ENCODE measurements around the gene EZH1.

Gene EZH1

DNA sequence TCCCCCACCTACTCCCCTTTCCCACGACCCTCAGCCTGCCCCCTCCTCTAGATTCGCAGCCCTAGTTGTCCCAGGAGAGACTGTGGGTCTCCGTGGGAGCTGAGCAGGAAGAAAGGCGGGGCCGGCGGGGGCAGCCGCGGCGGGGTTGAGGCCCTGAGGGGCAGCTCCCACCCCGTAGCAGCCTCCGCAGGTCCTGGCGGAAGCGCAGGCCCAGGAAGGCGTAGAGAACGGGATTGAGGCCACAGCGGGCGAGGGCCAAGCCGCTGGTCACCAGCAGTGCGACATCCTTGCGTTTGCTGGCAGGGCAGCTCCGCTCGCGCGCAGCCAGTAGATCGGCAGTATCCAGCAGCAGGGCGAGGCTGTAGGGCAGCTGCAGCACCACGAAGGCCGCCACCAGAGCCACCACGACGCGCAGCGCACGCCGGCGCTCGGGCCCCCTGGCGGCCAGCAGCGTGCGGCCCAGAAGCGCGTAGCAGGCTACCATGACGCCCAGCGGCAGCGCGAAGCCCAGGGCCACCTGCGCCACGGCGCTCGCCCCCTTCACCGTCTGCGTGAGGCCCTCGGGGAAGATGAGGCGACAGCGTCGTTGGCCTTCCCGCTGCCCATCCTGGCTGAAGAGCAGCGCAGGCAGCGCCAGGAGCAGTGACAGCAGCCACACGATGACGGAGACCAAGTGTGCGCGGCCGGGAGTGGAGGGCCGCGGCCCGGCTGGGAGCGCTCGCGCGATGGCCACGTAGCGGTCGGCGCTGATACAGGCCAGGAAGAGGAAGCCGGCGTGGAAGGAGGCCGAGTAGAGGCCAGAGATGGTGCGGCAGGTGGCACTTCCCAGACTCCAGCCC is 65.1 kb downstream of the EZH1 start:
- peaks cover 6 to 84% (median 70%) of the 10 kb centered on the region in 4 experiments for H3K4me1 ChIP-seq (ENCODE audit: control extremely low read depth in 1 of 4, control insufficient read depth in 4 of 4, insufficient read depth in 4 of 4, low read length in 3 of 4)
- no peaks in the 10 kb centered on the region for H3K9me3 ChIP-seq (ENCODE audit: control extremely low read depth in 1 of 5, control insufficient read depth in 4 of 5, insufficient read depth in 2 of 5, low read depth in 1 of 5, low read length in 4 of 5)
- peaks cover 0 to 60% (median 26%) of the 10 kb centered on the region in 5 experiments for H3K27me3 ChIP-seq (replicated peaks in 2 of 5; ENCODE audit: control insufficient read depth in 4 of 5, insufficient read depth in 5 of 5, low read length in 4 of 5)
- ChIA-PET CTCF (interaction anchor here (0.7 to 3.6 kb wide), 14 partner anchors 9 to 169 kb away, joined by 3 to 37 read pairs (median 4); partner anchors contain the start of genes PSMC3IP, RETREG3 and TUBG1), POLR2A (interaction anchor here (1.0 kb wide), 1 partner anchor 101 kb away, joined by 3 read pairs; no protein-coding TSS in a partner anchor)
- peak overlapping the region in 1 of 2 experiments; percentile 58 for H3K27ac ChIP-seq (ENCODE audit: insufficient read depth in 1 of 2, low read depth in 1 of 2, low read length in 2 of 2, poor library complexity in 1 of 2, severe bottlenecking in 2 of 2)
- WGBS (ENCODE audit: insufficient coverage): 4% methylated on average over 76 of the region's 78 CpGs
- H3K36me3 ChIP-seq (ENCODE audit: control insufficient read depth in 4 of 4, insufficient read depth in 4 of 4, low read length in 3 of 4): no peaks in the 10 kb centered on the region
- H3K4me3 ChIP-seq (ENCODE audit: control insufficient read depth in 1 of 7, extremely low read depth in 1 of 7, insufficient read depth in 4 of 7, low read depth in 2 of 7, low read length in 6 of 7): peak overlapping the region in 6 of 7 experiments; percentile 25 to 83 (median 48)
- DNase-seq: peak; percentile 83 to 89 (median 85)

DNA sequence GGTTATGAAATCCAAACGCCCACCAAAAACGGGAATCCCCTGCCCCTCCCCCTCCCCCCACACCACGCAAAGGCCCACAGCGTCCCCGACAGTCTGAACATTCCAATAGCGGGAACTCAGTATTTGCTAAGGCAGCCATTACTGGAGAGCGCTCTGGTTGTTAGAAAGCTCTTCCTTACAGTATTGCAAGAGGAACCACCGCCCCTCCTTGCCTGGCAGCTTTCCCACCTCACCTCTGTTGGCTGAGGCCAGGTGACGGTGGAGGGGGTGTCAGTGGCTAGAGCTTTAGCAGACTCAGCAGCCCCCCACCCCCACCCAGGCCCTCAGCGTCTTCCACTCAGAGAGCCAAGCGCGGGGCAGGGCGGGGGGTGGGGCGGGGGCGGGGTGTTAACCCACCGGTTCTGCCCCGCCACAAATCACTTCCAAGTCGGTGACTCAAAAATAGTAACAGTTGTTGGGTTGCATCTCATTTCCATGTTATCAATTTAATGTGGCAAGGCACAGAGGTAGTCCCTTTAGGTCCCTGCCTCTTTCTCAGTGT is 65.8 kb downstream of the EZH1 start:
- ChIA-PET CTCF (interaction anchor here (0.7 to 3.6 kb wide), 8 partner anchors 8 to 168 kb away, joined by 3 to 37 read pairs (median 5); partner anchors contain the start of genes PSMC3IP, RETREG3 and TUBG1), POLR2A (interaction anchor here (1.0 kb wide), 2 partner anchors 71 to 100 kb away, joined by 3 read pairs; no protein-coding TSS in a partner anchor)
- Histone ChIP-seq H3K36me3 (ENCODE audit: control insufficient read depth in 4 of 4, insufficient read depth in 4 of 4, low read length in 3 of 4) (no peaks in the 10 kb centered on the region), H3K4me3 (ENCODE audit: control insufficient read depth in 1 of 7, extremely low read depth in 1 of 7, insufficient read depth in 4 of 7, low read depth in 2 of 7, low read length in 6 of 7) (peak overlapping the region in 5 of 7 experiments; percentile 26 to 83 (median 74)), H3K27me3 (replicated peaks in 2 of 5; ENCODE audit: control insufficient read depth in 4 of 5, insufficient read depth in 5 of 5, low read length in 4 of 5) (peaks cover 0 to 61% (median 26%) of the 10 kb centered on the region in 5 experiments), H3K9me3 (ENCODE audit: control extremely low read depth in 1 of 5, control insufficient read depth in 4 of 5, insufficient read depth in 2 of 5, low read depth in 1 of 5, low read length in 4 of 5) (no peaks in the 10 kb centered on the region), H3K4me1 (ENCODE audit: control extremely low read depth in 1 of 4, control insufficient read depth in 4 of 4, insufficient read depth in 4 of 4, low read length in 3 of 4) (peaks cover 6 to 90% (median 77%) of the 10 kb centered on the region in 4 experiments), H3K27ac (ENCODE audit: insufficient read depth in 1 of 2, low read depth in 1 of 2, low read length in 2 of 2, poor library complexity in 1 of 2, severe bottlenecking in 2 of 2) (no peak overlapping the region)
- WGBS (ENCODE audit: insufficient coverage): 0% methylated on average over 9 of the region's 18 CpGs
- peak in 2 of 3 donors; percentile 48 to 60 for DNase-seq

DNA sequence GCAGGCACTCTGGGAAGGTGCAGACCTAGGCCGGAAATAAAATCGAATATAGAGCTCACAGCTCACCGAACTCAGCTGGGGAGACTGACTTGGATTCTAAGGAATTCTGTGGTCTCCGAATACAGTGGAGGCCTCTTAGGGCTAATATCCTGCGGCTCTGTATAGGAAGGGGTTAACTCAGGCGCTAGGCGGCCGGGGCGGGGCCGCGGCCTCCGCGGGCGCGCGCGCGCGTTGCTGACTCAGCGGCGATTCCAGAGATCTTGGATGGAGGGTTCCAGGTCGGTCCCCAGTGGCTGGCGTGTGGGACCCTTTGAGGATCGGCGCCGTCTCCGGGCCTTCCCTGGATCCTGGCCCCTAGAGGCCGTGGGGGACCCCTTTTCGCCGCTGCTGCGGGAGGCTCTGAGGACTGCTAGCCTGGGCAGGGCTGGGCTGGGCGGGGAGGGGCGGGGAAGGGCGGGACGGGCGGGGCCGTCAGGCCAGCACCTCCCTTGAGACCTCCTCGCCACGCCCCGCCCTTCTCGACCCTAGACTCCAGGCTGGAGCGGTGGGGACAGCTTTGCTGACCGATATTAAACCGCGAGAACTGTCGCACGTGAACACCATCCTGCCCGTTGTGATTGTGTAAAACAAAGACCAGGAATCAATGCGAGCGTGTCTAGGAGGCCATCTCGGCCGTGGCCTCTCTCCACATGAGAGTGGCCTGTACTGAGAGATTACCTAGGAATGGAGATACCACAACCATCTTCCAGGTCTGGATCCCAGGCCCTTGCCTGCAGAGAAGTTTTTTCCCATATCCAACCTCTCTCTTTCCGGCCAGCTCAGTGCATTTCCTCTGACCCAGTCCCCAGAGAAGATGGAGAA is 66.7 kb downstream of the EZH1 start:
- Histone ChIP-seq H3K4me3 (ENCODE audit: control insufficient read depth in 1 of 7, extremely low read depth in 1 of 7, insufficient read depth in 4 of 7, low read depth in 2 of 7, low read length in 6 of 7) (peak overlapping the region; percentile 46 to 83 (median 74)), H3K27ac (ENCODE audit: insufficient read depth in 1 of 2, low read depth in 1 of 2, low read length in 2 of 2, poor library complexity in 1 of 2, severe bottlenecking in 2 of 2) (peak overlapping the region in 1 of 2 experiments; percentile 79), H3K36me3 (ENCODE audit: control insufficient read depth in 4 of 4, insufficient read depth in 4 of 4, low read length in 3 of 4) (no peaks in the 10 kb centered on the region), H3K9me3 (ENCODE audit: control extremely low read depth in 1 of 5, control insufficient read depth in 4 of 5, insufficient read depth in 2 of 5, low read depth in 1 of 5, low read length in 4 of 5) (no peaks in the 10 kb centered on the region), H3K4me1 (ENCODE audit: control extremely low read depth in 1 of 4, control insufficient read depth in 4 of 4, insufficient read depth in 4 of 4, low read length in 3 of 4) (peaks cover 6 to 89% (median 80%) of the 10 kb centered on the region in 4 experiments), H3K27me3 (replicated peaks in 2 of 5; ENCODE audit: control insufficient read depth in 4 of 5, insufficient read depth in 5 of 5, low read length in 4 of 5) (peaks cover 1 to 59% (median 24%) of the 10 kb centered on the region in 5 experiments)
- DNase-seq: peak in 2 of 3 donors; percentile 79 to 85
- ChIA-PET CTCF (interaction anchor here (0.9 to 3.6 kb wide), 8 partner anchors 36 to 111 kb away, joined by 3 to 37 read pairs (median 3); partner anchors contain the start of genes MLX, PSMC3IP, RETREG3 and TUBG1), POLR2A (interaction anchor here (1.0 kb wide), 1 partner anchor 70 kb away, joined by 3 read pairs; no protein-coding TSS in a partner anchor)
- WGBS (ENCODE audit: insufficient coverage): 1% methylated on average over 33 of the region's 53 CpGs

DNA sequence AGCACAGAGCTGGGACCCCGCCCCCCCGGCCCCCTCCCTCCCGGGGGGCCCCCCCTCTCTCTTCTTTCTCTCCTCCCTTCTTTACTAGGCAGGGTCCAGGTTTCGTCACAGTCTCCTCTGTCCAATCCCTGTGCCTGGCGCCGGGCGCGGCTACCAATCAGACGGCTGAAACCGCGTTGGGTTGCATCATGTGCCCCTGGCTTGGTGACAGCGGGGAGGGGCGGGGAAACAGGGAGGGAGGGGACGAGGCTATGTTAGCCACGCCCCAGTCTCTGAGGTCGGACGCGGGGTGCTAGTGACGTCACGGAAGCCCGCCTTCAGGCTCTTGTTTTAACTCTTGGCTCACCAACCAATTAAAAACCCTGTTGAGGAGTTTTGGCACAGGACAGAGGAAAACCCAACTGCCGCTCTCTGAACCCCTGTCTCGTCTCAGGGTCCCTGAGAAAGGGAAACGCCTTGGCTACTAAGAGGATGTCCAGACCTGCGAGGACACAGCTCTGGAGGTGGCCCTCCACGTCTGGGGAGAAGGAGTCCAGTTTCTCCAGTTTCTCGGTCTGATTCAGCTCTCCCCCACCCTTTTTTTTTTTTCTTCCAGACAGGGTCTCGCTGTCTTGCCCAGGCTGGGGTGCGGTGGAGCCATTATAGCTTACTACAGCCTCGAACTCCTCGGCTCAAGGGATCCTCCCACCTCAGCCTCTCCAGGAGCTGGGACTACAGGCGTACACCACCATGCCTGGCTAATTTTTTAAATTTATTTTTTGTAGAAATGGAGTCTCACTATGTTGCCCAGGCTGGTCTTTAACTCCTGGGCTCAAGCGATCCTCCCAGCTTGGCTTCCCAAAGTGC is 67.6 kb downstream of the EZH1 start:
- no peaks in the 10 kb centered on the region for H3K36me3 ChIP-seq (ENCODE audit: control insufficient read depth in 4 of 4, insufficient read depth in 4 of 4, low read length in 3 of 4)

DNA sequence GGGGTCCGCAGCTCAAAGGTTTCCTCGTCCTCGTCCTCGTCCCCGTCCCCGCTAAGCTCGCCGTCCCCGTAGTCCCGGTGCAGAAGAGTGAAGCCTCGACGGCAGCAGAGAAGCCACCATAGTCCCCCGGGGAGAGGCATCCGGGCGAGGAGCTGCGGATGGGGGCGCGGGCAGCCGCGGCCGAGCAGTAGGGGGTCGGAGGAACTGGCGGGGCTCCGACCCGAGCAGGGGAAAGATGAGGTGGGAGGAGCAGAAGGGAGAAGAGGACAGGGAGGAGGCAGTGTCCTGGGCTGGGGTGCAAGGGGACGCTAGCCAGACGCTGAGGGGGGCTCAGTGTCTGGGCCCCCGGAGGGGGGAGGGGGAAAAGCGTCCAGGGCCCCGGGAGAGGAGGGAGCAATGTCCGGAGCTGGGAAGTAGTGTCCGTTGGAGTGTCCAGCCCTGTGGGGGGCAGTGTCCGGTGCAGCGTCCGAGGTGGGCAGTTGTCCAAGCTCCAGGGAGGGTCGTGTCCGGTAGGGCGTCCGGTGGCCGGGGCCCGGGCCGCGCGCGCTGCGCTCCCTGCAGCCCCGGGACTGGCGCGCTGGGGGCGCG is 68.3 kb downstream of the EZH1 start, which contains the start of gene PLEKHH3:
Gene PLEKHH3 (minus strand): TSS at position 571 of the 588 bp plus-strand sequence. CDS start 431 bp downstream, at position 140.
- Histone ChIP-seq H3K27me3 (replicated peaks in 2 of 5; ENCODE audit: control insufficient read depth in 4 of 5, insufficient read depth in 5 of 5, low read length in 4 of 5) (peaks cover 5 to 59% (median 33%) of the 10 kb centered on the region in 5 experiments), H3K27ac (ENCODE audit: insufficient read depth in 1 of 2, low read depth in 1 of 2, low read length in 2 of 2, poor library complexity in 1 of 2, severe bottlenecking in 2 of 2) (peak within 1 kb of the TSS in 1 of 2 experiments; percentile 79), H3K9me3 (ENCODE audit: control extremely low read depth in 1 of 5, control insufficient read depth in 4 of 5, insufficient read depth in 2 of 5, low read depth in 1 of 5, low read length in 4 of 5) (no peaks in the 10 kb centered on the region), H3K4me3 (ENCODE audit: control insufficient read depth in 1 of 7, extremely low read depth in 1 of 7, insufficient read depth in 4 of 7, low read depth in 2 of 7, low read length in 6 of 7) (peak within 1 kb of the TSS; percentile 46 to 85 (median 74)), H3K4me1 (ENCODE audit: control extremely low read depth in 1 of 4, control insufficient read depth in 4 of 4, insufficient read depth in 4 of 4, low read length in 3 of 4) (peaks cover 2 to 78% (median 69%) of the 10 kb centered on the region in 4 experiments), H3K36me3 (ENCODE audit: control insufficient read depth in 4 of 4, insufficient read depth in 4 of 4, low read length in 3 of 4) (no peaks in the 10 kb centered on the region)
- CTCF ChIA-PET: interaction anchor here (1.3 kb wide), 1 partner anchor 38 kb away, joined by 3 read pairs; no protein-coding TSS in a partner anchor
- POLR2A ChIA-PET: interaction anchor here (1.2 kb wide), 1 partner anchor 17 kb away, joined by 3 read pairs; the partner anchor contains the start of gene TUBG2
- DNase-seq: peak in 1 of 3 donors; percentile 35
- 0% methylated on average over 33 of the region's 51 CpGs for WGBS (ENCODE audit: insufficient coverage)

More for the DNA sequence above, 67.6 kb downstream of the EZH1 start:
- WGBS (ENCODE audit: insufficient coverage): 2% methylated on average over 20 of the region's 33 CpGs
- Histone ChIP-seq H3K4me3 (ENCODE audit: control insufficient read depth in 1 of 7, extremely low read depth in 1 of 7, insufficient read depth in 4 of 7, low read depth in 2 of 7, low read length in 6 of 7) (peak overlapping the region in 5 of 7 experiments; percentile 60 to 85 (median 78)), H3K27me3 (replicated peaks in 2 of 5; ENCODE audit: control insufficient read depth in 4 of 5, insufficient read depth in 5 of 5, low read length in 4 of 5) (peaks cover 5 to 59% (median 30%) of the 10 kb centered on the region in 5 experiments), H3K9me3 (ENCODE audit: control extremely low read depth in 1 of 5, control insufficient read depth in 4 of 5, insufficient read depth in 2 of 5, low read depth in 1 of 5, low read length in 4 of 5) (no peaks in the 10 kb centered on the region), H3K4me1 (ENCODE audit: control extremely low read depth in 1 of 4, control insufficient read depth in 4 of 4, insufficient read depth in 4 of 4, low read length in 3 of 4) (peaks cover 6 to 84% (median 74%) of the 10 kb centered on the region in 4 experiments), H3K27ac (ENCODE audit: insufficient read depth in 1 of 2, low read depth in 1 of 2, low read length in 2 of 2, poor library complexity in 1 of 2, severe bottlenecking in 2 of 2) (peak overlapping the region in 1 of 2 experiments; percentile 79)
- peak; percentile 99 for DNase-seq
- CTCF ChIA-PET: interaction anchor here (0.9 to 1.3 kb wide), 5 partner anchors 37 to 110 kb away, joined by 3 read pairs; partner anchors contain the start of gene MLX
- POLR2A ChIA-PET: interaction anchor here (1.2 kb wide), 1 partner anchor 18 kb away, joined by 3 read pairs; the partner anchor contains the start of gene TUBG2
